NCI-H2227 (cell line): ENCODE results near the gene FAHD2A.
"Not testable (repeated sequence)": the region's sequence is repeated elsewhere in the genome, so short reads cannot be mapped to it uniquely, and the experiment has no call there.

Experiments used
- DNase-seq: peaks from one replicate; lab custom pipeline; 2025; ENCODE audit not compliant: unreplicated experiment; lab: John Stamatoyannopoulos, UW

The FAHD2A gene, protein sequence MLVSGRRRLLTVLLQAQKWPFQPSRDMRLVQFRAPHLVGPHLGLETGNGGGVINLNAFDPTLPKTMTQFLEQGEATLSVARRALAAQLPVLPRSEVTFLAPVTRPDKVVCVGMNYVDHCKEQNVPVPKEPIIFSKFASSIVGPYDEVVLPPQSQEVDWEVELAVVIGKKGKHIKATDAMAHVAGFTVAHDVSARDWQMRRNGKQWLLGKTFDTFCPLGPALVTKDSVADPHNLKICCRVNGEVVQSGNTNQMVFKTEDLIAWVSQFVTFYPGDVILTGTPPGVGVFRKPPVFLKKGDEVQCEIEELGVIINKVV

DNA sequence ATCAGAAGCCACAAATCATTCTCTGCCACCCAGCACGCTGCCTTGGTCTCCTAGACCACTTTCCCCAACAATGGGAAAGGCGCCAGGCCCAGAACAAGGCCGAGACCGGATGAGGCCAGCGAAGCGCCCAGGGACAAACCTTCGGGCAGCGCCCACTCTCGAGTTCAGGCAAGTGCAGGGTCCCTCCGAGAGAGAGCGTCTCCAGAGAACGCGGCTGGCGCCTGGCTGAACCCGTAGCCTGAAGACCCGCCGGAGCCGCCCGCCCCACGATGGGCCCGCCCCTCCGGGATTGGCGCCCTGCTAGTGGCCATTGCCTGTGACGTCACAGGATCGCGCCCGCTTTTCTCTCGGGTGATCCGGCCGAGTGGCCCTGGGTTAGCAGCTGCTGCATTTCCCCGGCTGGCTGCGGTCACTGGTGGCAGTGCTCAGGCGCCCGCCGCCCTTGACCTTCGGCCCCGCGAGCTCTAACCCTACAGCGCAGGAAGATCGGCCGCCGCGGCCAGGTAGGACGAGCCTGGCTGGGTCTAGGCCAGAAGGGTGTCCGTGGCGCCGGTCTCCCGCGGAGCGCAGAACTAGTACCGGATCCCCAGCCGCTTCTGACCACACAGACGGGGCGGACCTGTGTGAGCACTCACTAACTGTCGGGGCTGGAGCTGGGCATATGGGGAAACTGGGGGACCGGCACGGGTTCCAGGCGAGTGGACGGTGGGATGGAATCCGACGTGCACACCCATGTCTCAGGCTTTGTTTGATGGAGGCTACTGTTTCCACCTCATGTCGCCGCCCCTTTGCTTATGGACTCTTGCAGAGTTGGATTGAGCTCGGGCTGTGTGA, at the start of gene FAHD2A:
FAHD2A (plus strand) TSS at position 339 of the 834 bp plus-strand sequence. CDS start 2,851 bp downstream, outside the sequence.
- peak; percentile 94 for DNase-seq

DNA sequence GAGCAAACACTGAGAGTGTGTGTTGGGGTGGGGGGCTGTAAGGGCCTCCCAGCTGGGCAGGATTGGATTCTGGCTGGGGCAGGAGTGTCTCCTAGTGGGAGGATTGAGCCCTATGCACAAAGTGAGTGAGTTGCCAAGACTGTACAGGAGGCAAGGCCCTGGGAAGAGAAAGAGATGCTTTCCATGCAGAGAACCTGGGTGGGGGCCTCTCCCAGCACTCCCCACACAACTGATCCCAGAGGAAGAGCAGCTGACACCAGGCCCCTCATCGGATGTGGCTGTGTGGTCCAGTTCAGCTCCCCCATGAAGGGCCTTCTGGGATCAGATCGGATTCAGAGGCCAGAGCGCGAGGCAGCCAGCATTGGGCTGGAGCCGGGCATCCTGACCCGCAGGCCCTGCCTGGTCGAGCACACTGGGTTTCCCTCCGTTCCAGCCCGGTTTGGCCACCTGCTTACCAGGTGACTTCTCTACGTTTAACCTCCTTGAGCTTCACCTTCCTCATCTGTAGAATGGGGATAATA, 49.4 kb upstream of the FAHD2A start:
- no peak for DNase-seq

DNA sequence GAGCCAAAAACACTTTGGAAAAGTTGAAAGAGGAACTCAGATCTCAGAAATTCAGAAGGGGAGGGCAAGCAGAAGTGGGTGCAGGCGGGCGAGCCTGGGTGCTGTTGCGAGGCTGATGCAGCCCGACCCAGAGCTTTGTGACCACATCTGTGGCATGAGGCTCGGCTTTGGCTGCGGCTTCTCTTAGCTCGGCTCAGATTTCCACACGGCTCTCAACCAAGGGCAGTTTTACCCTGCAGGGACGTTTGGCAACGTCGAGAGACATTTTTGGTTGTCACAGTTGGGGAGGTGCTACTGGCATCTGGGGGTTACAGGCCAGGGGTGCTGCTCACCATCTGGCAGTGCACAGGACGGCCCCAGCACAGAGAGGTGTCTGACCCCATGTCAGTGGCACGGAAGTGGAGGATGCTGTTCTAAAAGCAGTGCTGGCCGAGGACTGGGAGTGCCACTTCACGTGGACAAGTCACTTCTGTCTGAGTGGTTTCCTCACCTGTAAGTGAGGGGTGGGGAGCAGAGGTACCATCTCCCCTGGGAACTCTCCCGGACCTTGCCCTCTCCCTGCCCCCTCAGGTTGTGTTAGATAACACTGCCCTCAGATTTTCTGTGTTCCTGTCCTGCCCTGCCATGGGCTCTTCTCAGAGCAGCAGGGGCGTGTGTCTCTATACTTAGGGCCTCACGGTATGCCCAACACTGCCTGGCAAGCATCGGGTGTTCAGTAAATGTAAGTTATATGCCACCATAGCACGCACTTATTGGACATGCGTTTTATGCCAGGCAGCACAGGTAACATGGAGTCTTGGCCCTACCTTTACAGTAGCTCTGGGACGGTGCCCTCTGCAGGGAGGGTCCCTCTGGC, 48.7 kb upstream of the FAHD2A start:
- no peak for DNase-seq

GRCh38 chr2:95354469-95354901, 48.0 kb upstream of the FAHD2A start:
- DNase-seq: no peak

GRCh38 chr2:95354925-95355324, 47.6 kb upstream of the FAHD2A start:
- DNase-seq: no peak

DNA sequence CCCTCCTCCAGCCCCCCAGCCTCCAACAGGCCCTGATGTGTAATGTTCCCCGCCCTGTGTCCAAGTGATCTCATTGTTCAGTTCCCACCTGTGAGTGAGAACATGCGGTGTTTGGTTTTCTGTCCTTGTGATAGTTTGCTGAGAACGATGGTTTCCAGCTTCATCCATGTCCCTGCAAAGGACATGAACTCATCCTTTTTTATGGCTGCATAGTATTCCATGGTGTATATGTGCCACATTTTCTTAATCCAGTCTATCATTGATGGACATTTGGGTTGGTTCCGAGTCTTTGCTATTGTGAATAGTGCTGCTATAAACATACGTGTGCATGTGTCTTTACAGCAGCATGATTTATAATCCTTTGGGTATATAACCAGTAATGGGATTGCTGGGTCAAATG, 47.0 kb upstream of the FAHD2A start:
- not testable (repeated sequence) for DNase-seq

DNA sequence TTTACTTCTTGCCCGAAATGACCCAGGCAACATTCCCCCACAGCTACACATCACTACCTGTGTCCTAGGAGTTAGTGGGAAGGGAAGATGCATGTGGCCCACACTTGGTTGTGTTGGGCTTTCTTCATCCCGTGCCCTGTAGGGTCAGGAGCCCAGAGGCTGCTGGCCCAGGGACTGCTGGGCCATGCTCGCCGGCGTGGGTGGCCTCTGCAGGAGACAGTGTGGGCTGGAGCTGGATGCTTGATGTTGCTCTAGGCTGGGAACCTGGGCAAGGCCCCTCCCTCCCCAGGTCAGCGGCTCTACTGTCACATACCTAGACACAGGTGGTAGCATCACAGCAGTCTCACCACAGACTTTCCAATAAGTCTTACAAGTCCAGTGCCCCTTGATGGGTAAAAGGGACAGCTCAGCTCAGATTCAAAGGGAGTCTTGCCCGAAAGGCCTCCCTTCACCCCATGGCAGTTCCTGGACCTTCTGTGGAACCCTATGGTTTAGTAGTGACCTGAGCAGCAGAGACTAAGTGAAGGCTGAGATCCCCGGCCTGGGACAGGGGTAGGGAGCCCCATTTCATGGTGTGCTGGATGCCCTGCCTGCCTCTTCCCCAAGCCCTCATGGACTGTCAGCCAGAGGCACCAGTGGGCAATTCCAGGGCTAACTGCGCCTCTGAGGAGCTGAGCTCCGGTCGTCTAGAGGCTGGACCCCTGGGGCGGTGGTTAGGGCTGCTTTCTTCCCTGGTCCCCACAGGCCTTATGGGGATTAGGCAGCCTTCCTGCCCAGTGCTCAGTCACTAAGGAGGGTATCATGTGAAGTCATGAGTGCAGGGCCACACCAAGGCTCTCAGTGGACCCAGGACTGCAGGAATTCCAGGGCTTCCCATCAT, 45.4 kb upstream of the FAHD2A start:
- no peak for DNase-seq

DNA sequence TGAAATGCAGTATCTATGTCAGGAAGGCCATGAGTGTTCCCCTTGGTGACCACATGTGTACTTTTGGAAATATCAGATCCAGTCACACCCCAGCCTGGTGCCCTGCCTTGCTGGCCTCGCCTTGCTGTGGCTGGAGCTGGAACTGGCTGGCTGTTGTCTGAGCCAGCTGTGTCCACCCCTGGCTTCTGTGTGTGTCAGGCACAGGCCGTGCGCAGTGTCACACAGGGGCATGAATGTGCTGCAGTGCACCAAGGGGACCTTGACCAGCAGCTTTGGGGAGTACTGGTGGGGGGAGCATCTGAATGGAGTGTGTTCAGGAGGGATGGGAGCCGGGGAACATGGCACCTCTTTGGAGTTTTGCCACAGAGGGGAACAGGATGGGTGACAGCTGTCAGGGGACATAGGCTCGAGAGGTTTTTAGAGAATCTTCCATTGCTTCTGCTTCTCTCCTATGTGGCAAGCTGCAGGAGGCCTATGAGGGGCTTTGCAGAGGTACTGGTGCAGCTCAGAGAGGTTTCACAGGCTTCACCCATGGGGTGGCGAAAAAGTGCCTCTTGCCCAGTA, 44.7 kb upstream of the FAHD2A start:
- DNase-seq: no peak

GRCh38 chr2:95359031-95359430, 43.5 kb upstream of the FAHD2A start:
- no peak for DNase-seq

DNA sequence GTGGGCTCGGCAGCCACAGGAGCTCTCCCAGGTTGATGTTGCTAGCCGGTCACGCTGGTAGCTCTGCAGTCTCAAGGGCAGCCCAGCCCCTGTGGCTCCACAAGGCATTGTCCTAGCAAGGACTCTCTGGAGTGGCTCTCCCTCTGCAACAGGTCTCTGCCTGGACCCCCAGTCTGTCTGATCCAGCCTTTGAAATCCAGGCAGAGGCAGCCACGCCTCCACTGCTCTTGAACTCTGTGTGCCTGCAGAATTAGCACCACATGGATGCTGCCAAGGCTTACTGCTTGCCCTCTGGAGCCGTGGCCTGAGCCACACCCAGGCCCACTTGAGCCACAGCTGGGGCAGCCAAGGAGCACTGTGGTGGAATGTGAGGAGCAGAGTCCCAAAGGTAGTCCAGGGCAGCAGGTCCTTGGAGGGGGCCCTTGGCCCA, 43.0 kb upstream of the FAHD2A start:
- no peak for DNase-seq

- no peak for DNase-seq
Observed at GRCh38 chr2:95361216-95361980, 41.1 kb upstream of the FAHD2A start.

DNA sequence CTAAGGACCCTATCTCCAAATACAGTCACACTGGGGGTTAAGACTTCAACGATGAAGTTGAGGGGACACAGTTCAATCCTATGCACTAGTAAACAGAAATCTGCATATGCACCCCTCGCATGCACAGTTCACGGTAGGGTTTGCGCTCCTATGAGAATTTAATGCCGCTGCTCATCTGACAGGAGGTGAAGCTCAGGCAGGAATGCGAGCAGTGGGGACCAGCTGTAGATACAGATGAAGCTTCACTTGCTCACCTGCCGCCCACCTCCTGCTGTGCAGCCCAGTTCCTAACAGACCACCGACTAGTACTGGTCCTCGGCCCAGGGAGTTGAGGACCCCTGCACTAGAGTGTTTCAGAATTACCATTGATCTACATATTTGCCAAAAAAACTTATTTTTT, 40.0 kb upstream of the FAHD2A start:
- no peak for DNase-seq

GRCh38 chr2:95366514-95366913, 36.0 kb upstream of the FAHD2A start:
- no peak for DNase-seq

DNA sequence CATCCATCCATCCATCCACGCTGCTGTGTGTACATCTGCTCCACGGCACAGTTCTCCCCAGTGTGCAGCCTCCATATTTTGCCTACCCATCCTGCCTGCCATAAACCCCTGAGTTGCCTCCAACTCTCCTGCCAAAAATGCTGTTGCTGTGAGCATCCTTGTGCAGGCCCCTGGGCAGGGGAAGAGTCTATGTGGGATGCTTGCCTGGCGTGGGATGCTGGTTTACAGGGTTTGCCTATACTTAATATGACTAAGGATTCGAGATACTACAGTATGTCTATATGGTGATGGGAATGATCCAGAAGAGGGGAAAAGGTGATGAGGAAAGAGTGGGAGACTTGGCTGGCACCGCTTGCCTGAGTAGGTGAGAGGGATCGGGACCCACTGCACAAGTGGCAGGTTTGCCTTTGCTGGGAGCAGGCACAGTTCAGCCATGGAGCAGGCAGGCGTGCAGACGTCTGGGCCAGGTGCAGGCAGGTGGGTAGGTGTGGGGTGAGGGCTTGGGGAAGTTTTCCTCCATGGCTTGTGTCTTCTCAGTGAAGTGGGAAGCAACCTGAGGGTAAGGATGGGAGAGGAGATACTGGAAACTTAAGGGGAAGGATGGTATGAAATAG, 30.2 kb upstream of the FAHD2A start:
- no peak for DNase-seq

GRCh38 chr2:95372845-95373244, 29.7 kb upstream of the FAHD2A start:
- no peak for DNase-seq

DNA sequence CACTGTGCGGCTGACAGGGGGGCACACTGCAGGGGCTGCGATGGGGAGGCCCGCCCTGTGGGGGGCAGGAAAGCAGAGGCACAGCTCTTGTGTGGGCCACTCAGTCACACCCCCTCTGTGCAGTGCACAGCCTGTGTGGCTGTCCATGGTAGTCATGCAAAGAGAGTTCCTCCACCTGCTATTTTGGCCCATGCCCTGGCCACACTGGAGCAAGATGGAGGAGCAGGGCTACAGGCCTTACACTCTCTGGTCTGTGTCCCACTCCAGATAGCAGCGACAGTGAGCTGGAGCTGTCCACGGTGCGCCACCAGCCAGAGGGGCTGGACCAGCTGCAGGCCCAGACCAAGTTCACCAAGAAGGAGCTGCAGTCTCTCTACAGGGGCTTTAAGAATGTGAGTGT, 28.5 kb upstream of the FAHD2A start:
- no peak for DNase-seq

GRCh38 chr2:95374451-95374920, 28.0 kb upstream of the FAHD2A start:
- DNase-seq: no peak

- no peak for DNase-seq
Observed at GRCh38 chr2:95374921-95375471, 27.5 kb upstream of the FAHD2A start.
